Measurements from ENCODE around the gene KCP.

DNA sequence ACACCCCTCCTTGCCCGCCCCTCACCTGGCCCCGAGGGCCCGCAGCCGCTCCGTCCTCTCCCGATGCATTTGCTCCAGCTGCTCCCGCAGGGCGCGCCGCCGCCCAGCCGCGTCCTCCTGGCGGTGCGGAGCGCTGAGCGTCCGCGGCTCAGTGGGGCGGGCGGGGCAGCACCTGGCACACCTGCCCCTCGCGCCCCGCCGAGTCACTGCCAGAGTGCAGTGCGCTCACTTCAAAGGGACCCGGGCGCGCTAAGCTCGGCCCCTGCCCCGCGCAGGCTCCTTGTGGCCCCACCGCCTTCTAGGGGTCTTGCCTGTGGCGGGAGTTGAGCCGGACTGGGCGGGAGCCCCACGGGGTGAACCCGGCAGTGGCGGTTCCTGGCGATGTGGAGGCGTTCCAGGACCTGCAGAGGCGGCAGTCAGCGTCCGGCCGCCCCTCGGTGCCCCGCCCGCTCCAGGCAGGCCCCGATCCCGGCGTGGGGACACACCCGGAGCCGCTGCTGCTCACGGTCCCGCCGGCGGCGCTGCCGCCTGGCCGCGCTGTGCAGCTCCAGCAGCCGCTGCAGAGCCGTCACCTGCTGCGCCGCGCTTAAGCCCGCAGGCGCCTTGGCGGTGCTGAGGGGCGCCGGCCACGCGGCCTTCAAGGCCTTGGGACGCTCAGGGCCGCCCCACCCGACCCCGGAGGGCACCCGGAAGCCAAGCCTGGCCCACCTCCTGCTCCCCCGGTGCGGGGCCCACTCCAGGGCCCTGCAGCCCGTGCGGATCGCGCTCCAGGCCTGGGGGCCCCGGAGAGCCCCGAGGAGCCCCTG lies 41.2 kb downstream of the KCP start:
- TF ChIP-seq, protein P1, sequence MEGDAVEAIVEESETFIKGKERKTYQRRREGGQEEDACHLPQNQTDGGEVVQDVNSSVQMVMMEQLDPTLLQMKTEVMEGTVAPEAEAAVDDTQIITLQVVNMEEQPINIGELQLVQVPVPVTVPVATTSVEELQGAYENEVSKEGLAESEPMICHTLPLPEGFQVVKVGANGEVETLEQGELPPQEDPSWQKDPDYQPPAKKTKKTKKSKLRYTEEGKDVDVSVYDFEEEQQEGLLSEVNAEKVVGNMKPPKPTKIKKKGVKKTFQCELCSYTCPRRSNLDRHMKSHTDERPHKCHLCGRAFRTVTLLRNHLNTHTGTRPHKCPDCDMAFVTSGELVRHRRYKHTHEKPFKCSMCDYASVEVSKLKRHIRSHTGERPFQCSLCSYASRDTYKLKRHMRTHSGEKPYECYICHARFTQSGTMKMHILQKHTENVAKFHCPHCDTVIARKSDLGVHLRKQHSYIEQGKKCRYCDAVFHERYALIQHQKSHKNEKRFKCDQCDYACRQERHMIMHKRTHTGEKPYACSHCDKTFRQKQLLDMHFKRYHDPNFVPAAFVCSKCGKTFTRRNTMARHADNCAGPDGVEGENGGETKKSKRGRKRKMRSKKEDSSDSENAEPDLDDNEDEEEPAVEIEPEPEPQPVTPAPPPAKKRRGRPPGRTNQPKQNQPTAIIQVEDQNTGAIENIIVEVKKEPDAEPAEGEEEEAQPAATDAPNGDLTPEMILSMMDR (conservative IDR thresholded peaks at IDR 0.05; ENCODE audit: low read length) = no peak; the same call in 1 of the 2 replicates
- TF ChIP-seq EZH2phosphoT487 (IDR thresholded peaks at IDR 0.05; ENCODE audit: borderline replicate concordance) = no peak
